ENCODE data around the gene SDC4. TPM values are rescaled to one million over a fixed set of nuclear protein-coding genes. Genes with fewer than 3 reads are reported as not detected.

Gene SDC4
- total RNA-seq, 1 donor from 2014 or later: 175 TPM

DNA sequence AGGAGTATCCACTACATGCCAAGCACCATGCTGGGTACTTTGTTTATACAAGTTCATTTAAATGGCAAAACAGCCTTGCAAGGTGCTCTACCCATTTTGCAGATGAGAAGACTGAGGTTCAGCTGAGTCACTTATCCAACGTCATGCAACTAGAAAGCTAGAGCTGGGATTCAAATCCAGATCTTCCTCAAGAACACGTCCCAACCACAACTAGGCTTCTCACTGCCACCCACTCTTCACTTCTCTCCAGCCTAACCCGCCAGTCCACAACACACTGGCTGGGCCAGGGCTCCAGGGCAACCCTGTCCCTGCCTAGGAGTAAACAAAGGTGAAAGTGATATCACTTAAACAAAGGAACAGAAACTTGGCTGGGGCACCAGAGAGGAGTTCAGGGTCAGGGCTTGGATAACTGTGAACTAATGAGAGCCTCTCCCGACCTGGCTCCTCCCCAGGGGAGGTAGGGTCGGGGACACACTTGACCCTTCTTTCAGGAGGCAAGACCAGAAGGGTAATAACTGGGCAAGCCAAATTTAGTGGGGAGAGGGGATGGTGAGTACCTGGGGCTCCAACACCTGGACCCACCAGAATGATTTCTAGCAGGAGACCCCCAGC is 7.9 kb downstream of the SDC4 start:
- Histone ChIP-seq H3K4me3 (ENCODE audit: low read depth, low read length) (no peak overlapping the region), H3K36me3 (ENCODE audit: control insufficient read depth, insufficient read depth, low read length) (no peaks in the 10 kb centered on the region), H3K27me3 (ENCODE audit: control insufficient read depth, insufficient read depth, low read length) (no peaks in the 10 kb centered on the region)
- TF ChIP-seq, protein P1, sequence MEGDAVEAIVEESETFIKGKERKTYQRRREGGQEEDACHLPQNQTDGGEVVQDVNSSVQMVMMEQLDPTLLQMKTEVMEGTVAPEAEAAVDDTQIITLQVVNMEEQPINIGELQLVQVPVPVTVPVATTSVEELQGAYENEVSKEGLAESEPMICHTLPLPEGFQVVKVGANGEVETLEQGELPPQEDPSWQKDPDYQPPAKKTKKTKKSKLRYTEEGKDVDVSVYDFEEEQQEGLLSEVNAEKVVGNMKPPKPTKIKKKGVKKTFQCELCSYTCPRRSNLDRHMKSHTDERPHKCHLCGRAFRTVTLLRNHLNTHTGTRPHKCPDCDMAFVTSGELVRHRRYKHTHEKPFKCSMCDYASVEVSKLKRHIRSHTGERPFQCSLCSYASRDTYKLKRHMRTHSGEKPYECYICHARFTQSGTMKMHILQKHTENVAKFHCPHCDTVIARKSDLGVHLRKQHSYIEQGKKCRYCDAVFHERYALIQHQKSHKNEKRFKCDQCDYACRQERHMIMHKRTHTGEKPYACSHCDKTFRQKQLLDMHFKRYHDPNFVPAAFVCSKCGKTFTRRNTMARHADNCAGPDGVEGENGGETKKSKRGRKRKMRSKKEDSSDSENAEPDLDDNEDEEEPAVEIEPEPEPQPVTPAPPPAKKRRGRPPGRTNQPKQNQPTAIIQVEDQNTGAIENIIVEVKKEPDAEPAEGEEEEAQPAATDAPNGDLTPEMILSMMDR (IDR thresholded peaks at IDR 0.05; ENCODE audit: insufficient read depth, low read length, poor library complexity, severe bottlenecking): no peak
- DNase-seq (ENCODE audit: low read depth): no peak

DNA sequence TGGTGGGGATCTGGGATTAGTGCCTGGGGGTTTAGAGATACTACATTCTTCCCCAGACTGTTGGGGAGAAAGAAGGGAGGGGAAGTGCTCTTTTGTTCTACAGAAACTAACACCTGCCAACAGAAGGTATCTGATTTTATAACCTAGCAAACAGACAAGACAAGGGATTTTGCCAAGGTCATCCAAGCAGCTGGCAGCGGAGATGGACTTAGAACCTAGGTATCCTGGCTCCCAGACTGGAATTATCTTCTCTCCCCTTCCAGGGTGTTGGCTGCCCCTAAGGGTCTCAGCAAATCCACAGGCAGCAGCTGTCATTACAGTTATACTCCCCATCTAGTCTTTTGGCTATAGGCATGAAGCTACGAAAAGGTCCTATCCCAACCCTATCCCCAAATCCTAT is 8.4 kb downstream of the SDC4 start:
- no peaks in the 10 kb centered on the region for H3K36me3 ChIP-seq (ENCODE audit: control insufficient read depth, insufficient read depth, low read length)
- TF ChIP-seq, protein P1 (IDR thresholded peaks at IDR 0.05; ENCODE audit: insufficient read depth, low read length, poor library complexity, severe bottlenecking): no peak
- no peak for DNase-seq (ENCODE audit: low read depth)
- no peaks in the 10 kb centered on the region for H3K27me3 ChIP-seq (ENCODE audit: control insufficient read depth, insufficient read depth, low read length)
- no peak overlapping the region for H3K4me3 ChIP-seq (ENCODE audit: low read depth, low read length)

DNA sequence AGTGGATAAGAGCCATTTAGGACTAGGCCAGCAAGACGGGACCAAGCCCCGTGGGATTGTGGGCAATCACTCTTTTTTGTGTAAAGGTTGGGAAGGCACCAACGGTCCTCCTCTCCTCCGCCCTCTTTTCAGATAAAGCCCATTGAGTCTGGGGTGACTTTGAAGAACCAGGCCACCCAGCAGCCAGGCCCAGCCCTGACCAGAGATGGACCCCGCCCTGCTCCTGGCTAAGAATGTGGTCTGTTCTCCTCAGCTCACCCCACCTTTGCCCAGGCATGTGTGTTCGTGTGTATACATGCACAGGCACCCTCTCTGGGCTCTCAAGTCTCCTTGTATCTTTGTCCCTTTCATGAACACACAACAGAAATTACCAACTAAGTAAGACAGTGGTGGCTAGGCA is 9.1 kb downstream of the SDC4 start:
- DNase-seq (ENCODE audit: low read depth): no peak
- Histone ChIP-seq H3K4me3 (ENCODE audit: low read depth, low read length) (no peak overlapping the region), H3K27me3 (ENCODE audit: control insufficient read depth, insufficient read depth, low read length) (no peaks in the 10 kb centered on the region), H3K36me3 (ENCODE audit: control insufficient read depth, insufficient read depth, low read length) (no peaks in the 10 kb centered on the region)
- TF ChIP-seq, protein P1 (IDR thresholded peaks at IDR 0.05; ENCODE audit: insufficient read depth, low read length, poor library complexity, severe bottlenecking): no peak

DNA sequence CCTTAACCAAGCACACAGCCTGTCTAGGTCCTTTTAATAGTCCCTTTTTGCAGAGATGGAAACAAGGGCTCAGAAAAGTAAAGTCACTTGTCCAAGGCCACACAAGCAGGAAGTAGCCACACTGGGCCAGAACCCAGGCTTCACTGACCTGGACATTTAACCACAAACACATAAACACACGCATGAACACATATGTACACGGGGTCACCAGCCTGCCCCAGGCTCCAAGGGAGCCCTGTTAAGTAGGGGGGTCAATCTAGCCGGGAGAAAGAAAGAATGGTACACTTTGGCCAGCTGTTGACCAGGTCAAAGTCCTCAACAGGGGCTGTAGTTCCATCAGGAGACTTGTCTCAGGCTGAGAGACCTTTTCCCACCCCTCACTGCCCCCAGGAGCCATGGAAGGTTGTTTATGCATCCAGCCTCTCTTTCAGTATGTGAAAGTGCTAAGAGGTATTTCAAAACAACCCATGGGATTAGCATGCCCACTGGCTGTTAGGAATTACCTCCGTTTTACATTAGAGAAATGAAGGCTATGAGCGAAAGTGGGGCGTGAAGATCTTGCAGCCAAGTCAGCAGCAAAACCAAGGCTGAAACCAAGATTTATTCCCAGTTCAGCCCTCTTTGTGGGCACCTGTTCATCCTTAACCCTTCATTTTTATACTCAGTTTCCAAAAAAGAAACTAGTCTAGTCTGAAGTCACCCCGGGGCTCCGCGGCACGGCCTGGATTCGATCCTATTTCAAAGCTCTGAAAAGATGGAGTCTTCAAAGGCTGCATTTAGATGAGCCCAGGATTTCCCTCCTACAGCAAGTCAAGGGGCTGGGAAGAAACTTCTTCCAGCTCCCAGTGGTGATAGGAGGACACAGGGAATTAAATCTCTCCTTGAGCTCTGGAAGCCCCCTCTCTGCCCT is 9.8 kb downstream of the SDC4 start:
- H3K4me3 ChIP-seq (ENCODE audit: low read depth, low read length): no peak overlapping the region
- TF ChIP-seq, protein P1 (IDR thresholded peaks at IDR 0.05; ENCODE audit: insufficient read depth, low read length, poor library complexity, severe bottlenecking): no peak
- H3K27me3 ChIP-seq (ENCODE audit: control insufficient read depth, insufficient read depth, low read length): no peaks in the 10 kb centered on the region
- no peaks in the 10 kb centered on the region for H3K36me3 ChIP-seq (ENCODE audit: control insufficient read depth, insufficient read depth, low read length)
- no peak for DNase-seq (ENCODE audit: low read depth)

DNA sequence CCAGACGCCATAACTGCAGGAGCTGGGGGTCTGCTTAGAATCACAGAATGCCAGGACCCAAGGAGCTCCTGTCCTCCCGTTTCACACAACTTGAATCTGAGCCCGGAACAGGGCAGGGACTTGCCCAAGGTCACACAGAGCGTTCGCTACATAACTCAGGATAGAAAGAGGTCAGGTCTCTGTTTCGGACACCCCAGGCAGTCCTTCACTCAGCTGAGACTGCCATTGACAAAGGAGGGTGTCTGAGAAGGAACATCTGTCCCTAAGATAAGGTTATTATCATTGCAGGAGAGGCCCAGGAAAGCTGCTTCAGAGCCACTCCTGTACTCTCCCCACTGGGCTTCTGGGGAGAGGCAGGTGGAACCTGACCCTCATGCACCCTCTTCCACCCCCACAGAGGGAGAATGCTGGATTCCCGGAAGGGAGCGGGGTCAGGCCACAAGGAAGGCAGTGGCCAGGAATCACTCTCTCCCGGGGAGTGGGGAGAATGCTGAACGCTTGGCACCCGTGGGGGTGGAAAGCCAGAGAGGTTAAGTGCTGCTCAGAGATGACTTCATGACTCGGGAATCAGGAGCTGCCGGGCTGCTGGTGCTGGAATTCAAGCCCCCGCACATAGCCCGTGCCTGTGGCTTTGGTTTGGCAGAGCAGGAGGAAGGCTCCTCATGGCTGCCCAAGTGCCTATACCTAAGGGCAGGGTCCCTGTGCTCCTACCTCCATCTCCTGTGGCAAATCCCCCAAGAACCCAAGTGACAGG is 10.7 kb downstream of the SDC4 start:
- peaks cover 2% of the 10 kb centered on the region for H3K36me3 ChIP-seq (ENCODE audit: control insufficient read depth, insufficient read depth, low read length)
- no peaks in the 10 kb centered on the region for H3K27me3 ChIP-seq (ENCODE audit: control insufficient read depth, insufficient read depth, low read length)
- DNase-seq (ENCODE audit: low read depth): peak; percentile 83
- TF ChIP-seq, protein P1 (IDR thresholded peaks at IDR 0.05; ENCODE audit: insufficient read depth, low read length, poor library complexity, severe bottlenecking): no peak
- no peak overlapping the region for H3K4me3 ChIP-seq (ENCODE audit: low read depth, low read length)
